LNCaP clone FGC (cell line): ENCODE results near the gene COPS6.
A peak's percentile ranks its signal among the peaks of the same experiment; 100 is the strongest.

Source experiments
- DNase-seq: peaks from one replicate; pipeline ENCODE4 v3.0.0-alpha.2; 2011; ENCODE audit warnings: low read depth
- H3K4me3 ChIP-seq: 2 replicates; pipeline ENCODE4 v1.5.1; 2011; ENCODE audit warnings: mild to moderate bottlenecking, low read depth, low read length, control low read depth
- CTCF ChIP-seq: IDR thresholded peaks from 2 replicates; pipeline ENCODE4 v1.5.1; 2012; ENCODE audit warnings: mild to moderate bottlenecking; ENCODE audit not compliant: control insufficient read depth, insufficient read depth; ENCODE audit errors: extremely low read depth

The COPS6 gene

GRCh38 chr7:100100420-100101015 lies 11.7 kb downstream of the COPS6 start:
- peak; percentile 97 for DNase-seq
- TF ChIP-seq CTCF = no peak

GRCh38 chr7:100101016-100101862 lies 12.5 kb downstream of the COPS6 start, which contains the start of the genes AP4M1 and MCM7:
Gene AP4M1 (plus strand): TSS chr7:100101643. CDS start chr7:100101715, 72 bp downstream.
Gene MCM7 (minus strand): TSS chr7:100101397. CDS start chr7:100101294, 103 bp downstream.
- peak within 1 kb of the TSS; percentile 64 for H3K4me3 ChIP-seq
- peak; percentile 96 for DNase-seq
- no peak for TF ChIP-seq CTCF

More at GRCh38 chr7:100100420-100101015, 11.7 kb downstream of the COPS6 start:
- H3K4me3 ChIP-seq = peak overlapping the region; percentile 64

- no peak for TF ChIP-seq CTCF
- DNase-seq = no peak
- peak overlapping the region; percentile 64 for H3K4me3 ChIP-seq
These were observed 14.4 kb downstream of the COPS6 start for GRCh38 chr7:100102950-100103840.

GRCh38 chr7:100105534-100105933 lies 16.8 kb downstream of the COPS6 start:
- no peak for TF ChIP-seq CTCF
- no peak overlapping the region for H3K4me3 ChIP-seq
- no peak for DNase-seq

- no peak for TF ChIP-seq CTCF
- no peak for DNase-seq
- no peak overlapping the region for H3K4me3 ChIP-seq
These were observed 17.9 kb downstream of the COPS6 start for GRCh38 chr7:100106633-100107032.

GRCh38 chr7:100107125-100107737 lies 18.5 kb downstream of the COPS6 start:
- H3K4me3 ChIP-seq = no peak overlapping the region
- no peak for TF ChIP-seq CTCF
- no peak for DNase-seq
